ENCODE data around the gene PLCG2.
"Not testable (repeated sequence)": the region's sequence is repeated elsewhere in the genome, so short reads cannot be mapped to it uniquely, and the experiment has no call there.

The PLCG2 gene

DNA sequence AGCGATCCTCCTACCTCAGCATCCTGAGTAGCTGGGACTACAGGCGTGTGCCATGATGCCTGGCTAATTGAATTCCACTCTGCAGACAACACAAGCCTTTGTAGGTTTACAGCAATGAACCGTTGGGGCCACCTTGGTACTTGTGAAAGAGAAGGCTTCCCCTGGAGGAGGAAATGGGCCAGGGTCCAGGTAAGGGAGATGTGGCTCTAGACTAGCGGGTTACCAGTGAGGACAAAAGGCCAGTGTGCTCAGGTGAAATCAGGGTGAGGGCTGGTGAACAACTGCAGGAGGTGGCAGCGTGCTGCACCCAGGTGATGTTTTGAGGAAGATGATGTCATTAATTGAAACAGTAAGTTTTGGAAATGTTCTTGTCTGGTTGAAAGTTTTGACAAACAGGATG, 225.5 kb downstream of the PLCG2 start:
- no peak for DNase-seq (ENCODE audit: low spot score)

DNA sequence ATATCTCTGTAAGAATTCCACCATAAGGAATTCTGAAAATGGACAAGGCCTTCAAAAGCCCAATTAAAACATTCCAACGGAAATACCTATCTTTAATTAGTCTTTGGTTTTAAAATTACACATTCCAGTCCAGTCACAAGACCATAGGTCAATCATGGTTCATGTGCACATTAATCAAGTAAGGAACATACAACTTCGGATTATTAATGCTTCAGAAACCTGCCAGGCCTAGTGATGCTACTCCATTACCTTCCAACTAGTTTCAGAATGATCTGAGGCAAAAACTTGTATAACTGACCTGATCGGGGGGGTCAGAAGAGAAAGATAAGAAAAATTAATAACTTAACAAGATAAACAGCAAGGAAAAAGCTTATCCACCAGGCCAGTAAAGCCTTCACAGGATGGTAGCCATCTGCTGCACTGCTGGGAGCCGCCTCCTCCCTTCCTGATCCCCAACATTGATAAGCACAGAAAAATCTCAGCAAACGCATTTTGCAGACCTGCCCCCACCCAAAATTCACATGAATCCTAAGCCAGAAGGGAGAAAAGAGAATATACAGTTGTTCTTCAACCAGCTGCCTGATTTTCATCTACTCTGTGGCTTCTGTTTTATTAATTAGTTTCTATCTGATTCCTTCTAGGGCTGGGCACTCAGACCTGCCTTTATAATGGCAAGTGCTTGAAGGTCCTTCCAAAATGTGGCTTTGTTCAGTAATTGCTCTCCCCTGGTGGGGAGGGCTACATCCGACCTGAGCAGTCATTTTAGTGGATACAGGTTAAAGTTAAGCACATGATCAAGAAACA, 226.1 kb downstream of the PLCG2 start:
- no peak for DNase-seq (ENCODE audit: low spot score)

DNA sequence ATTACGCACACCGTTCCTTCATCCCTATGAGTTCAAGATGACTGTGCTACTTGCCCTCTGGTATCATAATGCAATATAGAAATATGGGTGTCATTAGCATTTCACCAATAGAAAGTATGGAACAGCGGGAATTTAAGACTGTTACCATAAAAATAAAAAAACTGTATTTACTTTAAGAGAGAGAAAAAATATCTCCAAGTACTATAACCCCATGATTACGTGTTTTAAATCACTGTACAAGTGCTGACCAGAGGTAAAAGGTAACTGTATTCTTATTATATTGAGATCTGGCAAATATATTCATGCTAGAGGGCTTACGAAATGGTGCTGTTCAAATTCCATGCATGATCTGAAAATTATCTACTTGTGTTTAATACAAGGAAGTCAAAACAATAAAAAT, 226.9 kb downstream of the PLCG2 start:
- no peak for DNase-seq (ENCODE audit: low spot score)

DNA sequence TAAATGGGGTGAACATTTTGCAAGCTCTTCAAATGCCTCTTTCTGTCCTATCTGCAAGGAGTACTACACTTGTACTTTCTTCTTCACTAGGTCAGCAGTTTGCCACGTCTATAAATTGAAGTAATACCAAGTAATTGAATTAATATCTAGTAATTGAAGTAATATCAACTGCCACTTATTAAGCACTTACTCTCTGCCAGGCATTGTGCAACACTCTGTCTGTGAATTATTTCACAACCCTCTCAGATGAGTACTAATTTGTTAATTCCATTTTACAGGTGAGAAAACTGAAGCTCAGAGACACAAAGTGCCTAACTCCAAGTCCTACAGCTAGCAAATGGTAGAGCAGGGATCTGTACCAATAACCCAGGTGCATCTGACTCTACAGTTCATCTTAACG, 228.1 kb downstream of the PLCG2 start:
- DNase-seq (ENCODE audit: low spot score), result no peak

DNA sequence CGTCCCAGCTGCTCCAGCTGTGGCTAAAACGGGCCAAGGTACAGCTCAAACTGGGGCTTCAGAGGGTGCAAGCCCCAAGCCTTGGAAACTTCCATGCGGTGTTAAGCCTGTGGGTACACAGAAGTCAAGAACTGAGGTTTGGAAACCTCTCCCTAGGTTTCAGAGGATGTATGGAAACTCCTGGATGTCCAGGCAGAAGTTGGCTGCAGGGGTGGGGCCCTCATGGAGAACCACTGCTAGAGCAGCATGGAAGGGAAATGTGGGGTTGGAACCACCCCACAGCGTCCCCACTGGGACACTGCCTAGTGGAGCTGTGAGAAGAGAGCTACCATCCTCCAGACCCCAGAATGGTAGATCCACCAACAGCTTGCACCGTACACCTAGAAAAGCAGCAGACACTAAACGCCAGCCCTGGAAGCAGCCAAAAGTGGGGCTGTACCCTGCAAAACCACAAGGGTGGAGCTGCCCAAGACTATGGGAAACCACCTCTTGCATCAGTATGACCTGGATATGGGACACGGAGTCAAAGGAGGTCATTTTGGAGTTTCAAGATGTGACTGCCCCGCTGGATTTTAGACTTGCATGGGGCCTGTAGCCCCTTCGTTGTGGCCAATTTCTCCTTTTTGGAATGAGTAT, 230.0 kb downstream of the PLCG2 start:
- no peak for DNase-seq (ENCODE audit: low spot score)

DNA sequence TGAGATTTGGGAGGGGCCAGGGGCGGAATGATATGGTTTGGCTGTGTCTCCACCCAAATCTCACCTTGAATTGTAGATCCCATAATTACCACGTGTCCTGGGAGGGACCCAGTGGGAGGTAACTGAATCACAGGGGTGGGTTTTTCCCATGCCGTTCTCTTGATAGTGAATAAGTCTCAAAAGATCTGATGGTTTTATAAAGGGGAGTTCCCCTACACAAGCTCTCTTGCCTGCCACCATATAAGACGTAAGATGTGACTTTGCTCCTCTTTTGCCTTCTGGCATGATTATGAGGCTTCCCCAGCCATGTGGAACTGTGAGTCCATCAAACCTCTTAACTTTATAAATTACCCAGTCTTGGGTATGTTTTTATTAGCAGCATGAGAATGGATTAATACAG, 230.7 kb downstream of the PLCG2 start:
- not testable (repeated sequence) for DNase-seq (ENCODE audit: low spot score)

DNA sequence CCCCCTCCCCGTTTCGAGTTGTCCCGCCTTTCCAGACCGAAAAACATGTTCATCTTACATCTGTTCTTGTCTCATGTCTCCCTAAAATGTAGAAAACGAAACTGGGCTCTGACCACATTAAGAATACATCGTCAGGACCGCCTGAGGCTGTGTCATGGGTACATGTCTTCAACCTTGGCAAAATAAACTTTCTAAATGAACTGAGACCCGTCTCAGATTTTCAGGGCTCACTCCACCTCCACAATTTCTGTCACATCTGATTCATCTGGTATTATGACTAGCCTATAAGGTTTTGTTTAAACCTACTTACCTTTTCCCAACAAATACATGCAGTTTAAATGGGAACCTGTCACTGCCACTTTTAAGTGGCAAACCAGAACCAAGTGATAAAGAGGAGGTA, 231.6 kb downstream of the PLCG2 start:
- no peak for DNase-seq (ENCODE audit: low spot score)

DNA sequence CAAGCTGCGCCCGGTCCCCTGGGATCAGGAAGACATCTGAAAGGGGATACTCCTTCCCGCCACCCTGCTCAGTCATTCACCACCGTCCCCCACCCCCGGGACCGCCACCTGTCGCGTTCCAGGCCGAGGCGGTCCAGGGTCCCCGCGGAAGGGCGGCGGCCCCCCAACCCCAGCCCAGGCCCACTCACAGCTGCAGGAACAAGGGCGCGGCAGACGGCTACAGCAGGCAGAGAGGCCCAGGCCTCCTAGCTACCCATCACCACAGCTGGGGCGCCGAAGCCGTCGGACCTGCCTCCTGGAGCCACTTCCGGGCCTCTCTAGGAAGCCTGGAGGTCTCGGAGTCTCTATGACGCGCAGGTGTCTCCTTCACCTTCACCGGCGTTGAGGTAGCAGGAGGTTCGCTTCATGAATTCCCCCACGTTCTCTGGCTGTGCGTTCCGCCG, 232.1 kb downstream of the PLCG2 start, which contains the start of gene SDR42E1:
SDR42E1 (minus strand) TSS at position 272 of the 443 bp plus-strand sequence. CDS start 10,612 bp downstream, outside the sequence.
- peak; percentile 82 for DNase-seq (ENCODE audit: low spot score)
